Right lobe of liver (tissue), 6 donors: ENCODE data around the gene RBM28. TPM values are rescaled to one million over a fixed set of nuclear protein-coding genes. Genes with fewer than 3 reads are reported as not detected.

Source experiments
- ATAC-seq, 4 donors: fragments of 200-7000 bp; cut with Tn5 transposase; one replicate each; pipeline ENCODE4 v1.9.1; 2020; ENCODE audit warnings: mild to moderate bottlenecking in 4 of 4, moderate library complexity in 4 of 4
- DNase-seq, 3 donors: peaks; one replicate each; pipeline ENCODE4 v3.0.0-alpha.2; 2020
- H3K27ac ChIP-seq, 3 donors: fragments of 200-600 bp; one replicate each; pipeline ENCODE4 v1.8.0; 2022
- H3K27me3 ChIP-seq, 2 donors: fragments of 200-600 bp; one replicate each; pipeline ENCODE4 v1.8.0; 2022
- H3K36me3 ChIP-seq, 4 donors: fragments of 200-600 bp; sonication (generic) in 1 of 4; one replicate each; pipeline versions ENCODE4 v1.5.1 to v1.8.0; 2017 to 2022; ENCODE audit warnings: control low read depth in 1 of 4
- H3K4me1 ChIP-seq, 4 donors: fragments of 200-600 bp; sonication (generic) in 1 of 4; one replicate each; pipeline versions ENCODE4 v1.5.1 to v1.8.0; 2017 to 2022; ENCODE audit warnings: control low read depth in 1 of 4
- H3K4me3 ChIP-seq, 3 donors: fragments of 200-600 bp; one replicate each; pipeline ENCODE4 v1.8.0; 2022
- H3K9me3 ChIP-seq, 4 donors: fragments of 200-600 bp; sonication (generic) in 1 of 4; one replicate each; pipeline versions ENCODE4 v1.5.1 to v1.8.0; 2017 to 2022; ENCODE audit warnings: control low read depth in 1 of 4
- CTCF ChIP-seq, 4 donors: fragments of 200-600 bp in 3 of 4; fragments of 450-650 bp in 1 of 4; IDR thresholded peaks; one replicate each; pipeline versions ENCODE4 v1.5.1 to v1.8.0; 2016 to 2022; ENCODE audit warnings: antibody characterized with exemption in 4 of 4, mild to moderate bottlenecking in 2 of 4
- POLR2A ChIP-seq: fragments of 450-650 bp; IDR thresholded peaks from one replicate; pipeline ENCODE4 v1.6.1; 2017; ENCODE audit warnings: antibody characterized with exemption, mild to moderate bottlenecking
- WGBS: methylation state at CpG from one replicate; pipeline ENCODE4 v1.1.6; 2018; ENCODE audit warnings: low coverage, low lambda C conversion rate; ENCODE audit not compliant: insufficient coverage; ENCODE audit errors: missing lambda C conversion rate; 5-methylcytosine and 5-hydroxymethylcytosine counted together
- intact Hi-C, 2 donors: fragments of 100-400 bp; cut with DNase I; formaldehyde crosslinking; loops; one replicate each; pipeline versions ENCODE4 v1.11.2 to v1.14.1; 2022
- total RNA-seq, 6 experiments: library from RNA; depleted of rRNA in 2 of 6; stranded (reverse); fragments of >200 nt in 2 of 6; fragmentation: NEBNext Ultra II Directional in 3 of 6; extraction: Animal tissue kit (Norgen Biotek cat#: 25700) in 3 of 6; gene quantifications; one replicate each; pipeline versions ENCODE4 v1.1.0 to v1.2.4, GENCODE V29; 2016 to 2023
- donor health status: DM: no; HTN: yes; CAD: no.
- donor health status: DM: no; HTN: no; CAD: no.
- donor health status: DM: no; HTN: no; CAD: no.
- donor health status: DM: no; HTN: yes; CAD: no.
- donor health status: DM: no; HTN: yes; CAD: no.

The RBM28 gene
- total RNA-seq, 6 experiments from 2014 or later: 9.0 to 17.4 (median 11.1) TPM

- TF ChIP-seq POLR2A (no peak), CTCF (IDR thresholded peaks at IDR 0.05) (no peak)
- WGBS: 92% methylated on average over 6 of the region's 6 CpGs
- H3K4me3 ChIP-seq: no peak overlapping the region
Observed at GRCh38 chr7:128341733-128342132, 2.0 kb downstream of the RBM28 start.

GRCh38 chr7:128335730-128336129 is 8.0 kb downstream of the RBM28 start:
- Histone ChIP-seq H3K4me3 (no peak overlapping the region), H3K27me3 (no peaks in the 10 kb centered on the region), H3K36me3 (peaks cover 11 to 74% (median 28%) of the 10 kb centered on the region in 4 donors), H3K27ac (no peak overlapping the region), H3K9me3 (no peaks in the 10 kb centered on the region), H3K4me1 (no peaks in the 10 kb centered on the region)
- no peak for DNase-seq
- 91% methylated on average over 2 of the region's 3 CpGs for WGBS
- intact Hi-C loops: no loop called here
- TF ChIP-seq POLR2A (no peak), CTCF (IDR thresholded peaks at IDR 0.05) (no peak)
- ATAC-seq: no peak

More at GRCh38 chr7:128341733-128342132, 2.0 kb downstream of the RBM28 start:
- intact Hi-C loops: no loop called here
- H3K36me3 ChIP-seq: peaks cover 3 to 27% (median 7%) of the 10 kb centered on the region in 4 donors
- DNase-seq (no peak), ATAC-seq (no peak)
- H3K4me1 ChIP-seq: peaks cover 0 to 13% (median 6%) of the 10 kb centered on the region in 4 donors
- no peak overlapping the region for H3K27ac ChIP-seq
- H3K9me3 ChIP-seq: no peaks in the 10 kb centered on the region
- H3K27me3 ChIP-seq: no peaks in the 10 kb centered on the region

GRCh38 chr7:128324368-128324680 is 19.4 kb downstream of the RBM28 start:
- Histone ChIP-seq H3K4me1 (no peaks in the 10 kb centered on the region), H3K4me3 (no peak overlapping the region), H3K27ac (no peak overlapping the region), H3K27me3 (no peaks in the 10 kb centered on the region), H3K36me3 (peaks cover 0 to 62% (median 13%) of the 10 kb centered on the region in 4 donors), H3K9me3 (no peaks in the 10 kb centered on the region)
- WGBS: 84% methylated on average over 3 of the region's 9 CpGs
- DNase-seq (no peak), ATAC-seq (no peak)
- TF ChIP-seq POLR2A (no peak), CTCF (IDR thresholded peaks at IDR 0.05) (no peak)
- intact Hi-C loops: no loop called here

- intact Hi-C loops: no loop called here
- peaks cover 0 to 64% (median 16%) of the 10 kb centered on the region in 4 donors for H3K36me3 ChIP-seq
- H3K4me1 ChIP-seq: no peaks in the 10 kb centered on the region
- TF ChIP-seq POLR2A (no peak), CTCF (IDR thresholded peaks at IDR 0.05) (no peak)
- ATAC-seq: no peak
- no peak for DNase-seq
- 87% methylated on average over 10 of the region's 10 CpGs for WGBS
- no peak overlapping the region for H3K4me3 ChIP-seq
- no peak overlapping the region for H3K27ac ChIP-seq
- H3K27me3 ChIP-seq: no peaks in the 10 kb centered on the region
- no peaks in the 10 kb centered on the region for H3K9me3 ChIP-seq
Observed at GRCh38 chr7:128323459-128324367, 20.0 kb downstream of the RBM28 start.
